ENCODE results near the gene NSFL1C.

NSFL1C gene

DNA sequence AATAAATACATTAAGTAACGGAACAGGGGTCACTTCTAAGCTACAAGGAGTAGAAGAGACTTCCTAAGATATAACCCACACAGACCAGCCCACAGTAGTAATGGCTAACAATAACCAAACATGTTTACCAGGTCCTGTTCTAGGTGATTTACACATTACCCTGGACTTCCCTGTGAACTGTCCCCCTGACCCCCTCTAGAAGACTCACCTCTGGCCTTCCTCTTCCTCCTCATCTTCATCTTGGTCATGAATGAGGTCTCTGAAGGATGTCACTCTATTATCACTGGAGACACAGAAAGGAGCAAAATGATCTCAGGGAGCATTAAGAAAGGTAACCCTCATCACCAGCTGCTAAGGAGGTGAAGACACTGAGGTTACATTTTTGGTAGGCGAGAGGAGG lies 8.7 kb downstream of the NSFL1C start:
- no peaks in the 10 kb centered on the region for H3K27me3 ChIP-seq (ENCODE audit: control insufficient read depth, insufficient read depth, low read length)
- H3K9me3 ChIP-seq (ENCODE audit: control insufficient read depth, insufficient read depth, low read depth, low read length), result no peaks in the 10 kb centered on the region
- H3K36me3 ChIP-seq (ENCODE audit: control insufficient read depth, insufficient read depth, low read length), result peaks cover 94% of the 10 kb centered on the region
- no peak overlapping the region for H3K9ac ChIP-seq (ENCODE audit: low read length)
- no peaks in the 10 kb centered on the region for H3K4me1 ChIP-seq (ENCODE audit: control insufficient read depth, insufficient read depth, low read length)
- H3K4me3 ChIP-seq (ENCODE audit: low read depth, low read length), result no peak overlapping the region
- no peak overlapping the region for H3K27ac ChIP-seq (ENCODE audit: low read depth, low read length)

DNA sequence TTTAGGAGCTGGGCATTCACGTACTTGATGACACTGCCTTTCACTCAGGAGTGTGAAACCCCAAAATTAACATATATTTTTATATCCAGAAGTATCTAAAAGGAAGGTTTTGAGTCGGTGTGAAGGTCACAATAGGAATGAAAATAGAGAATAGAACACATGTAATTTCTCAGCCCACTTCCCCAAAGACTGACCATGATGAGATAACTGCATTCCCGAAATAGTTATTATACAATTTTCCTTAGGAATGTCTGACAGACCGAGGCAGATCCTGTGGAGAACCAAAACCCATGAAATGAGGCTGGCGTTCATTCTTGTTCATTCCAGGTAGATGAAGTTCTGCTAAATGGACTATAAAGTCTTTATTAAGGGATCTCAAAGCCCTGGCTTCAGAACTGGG lies 10.3 kb downstream of the NSFL1C start:
- Histone ChIP-seq H3K9ac (ENCODE audit: low read length) (no peak overlapping the region), H3K9me3 (ENCODE audit: control insufficient read depth, insufficient read depth, low read depth, low read length) (peaks cover 10% of the 10 kb centered on the region; the same call in 1 of the 2 replicates), H3K27me3 (ENCODE audit: control insufficient read depth, insufficient read depth, low read length) (no peaks in the 10 kb centered on the region), H3K27ac (ENCODE audit: low read depth, low read length) (no peak overlapping the region), H3K36me3 (ENCODE audit: control insufficient read depth, insufficient read depth, low read length) (peaks cover 97% of the 10 kb centered on the region), H3K4me1 (ENCODE audit: control insufficient read depth, insufficient read depth, low read length) (no peaks in the 10 kb centered on the region), H3K4me3 (ENCODE audit: low read depth, low read length) (no peak overlapping the region)

DNA sequence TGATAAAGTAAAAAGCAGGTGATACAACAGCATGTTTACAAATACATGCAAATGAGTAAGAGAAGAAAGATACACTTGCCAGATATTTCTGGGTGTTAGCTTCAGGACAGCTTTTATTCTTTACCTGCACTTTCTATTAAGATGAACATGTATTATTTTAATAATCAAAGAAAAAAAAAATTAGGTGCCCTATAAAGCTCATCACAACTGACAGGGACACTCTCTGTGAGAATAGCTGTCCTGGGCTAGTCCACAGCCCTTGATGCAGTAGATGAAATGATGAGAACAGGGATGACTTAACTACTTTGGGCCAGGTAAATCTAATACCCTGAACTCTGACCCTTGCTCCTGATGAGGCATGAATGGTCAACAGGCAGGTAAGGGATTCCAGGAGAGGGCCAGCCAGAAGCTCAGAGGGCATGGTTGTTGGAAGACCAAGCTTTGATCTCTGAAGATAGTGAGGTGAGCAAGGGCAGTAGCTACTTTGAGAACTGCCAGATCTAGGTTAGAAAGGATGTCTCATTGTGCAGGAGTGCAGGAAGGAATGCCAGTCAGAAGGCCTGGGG lies 15.6 kb downstream of the NSFL1C start:
- peaks cover 14% of the 10 kb centered on the region; the same call in 1 of the 2 replicates for H3K9me3 ChIP-seq (ENCODE audit: control insufficient read depth, insufficient read depth, low read depth, low read length)
- no peaks in the 10 kb centered on the region for H3K27me3 ChIP-seq (ENCODE audit: control insufficient read depth, insufficient read depth, low read length)
- H3K36me3 ChIP-seq (ENCODE audit: control insufficient read depth, insufficient read depth, low read length), result peaks cover 100% of the 10 kb centered on the region
- H3K27ac ChIP-seq (ENCODE audit: low read depth, low read length), result no peak overlapping the region
- H3K9ac ChIP-seq (ENCODE audit: low read length), result no peak overlapping the region
- no peak overlapping the region for H3K4me3 ChIP-seq (ENCODE audit: low read depth, low read length)
- H3K4me1 ChIP-seq (ENCODE audit: control insufficient read depth, insufficient read depth, low read length), result no peaks in the 10 kb centered on the region

DNA sequence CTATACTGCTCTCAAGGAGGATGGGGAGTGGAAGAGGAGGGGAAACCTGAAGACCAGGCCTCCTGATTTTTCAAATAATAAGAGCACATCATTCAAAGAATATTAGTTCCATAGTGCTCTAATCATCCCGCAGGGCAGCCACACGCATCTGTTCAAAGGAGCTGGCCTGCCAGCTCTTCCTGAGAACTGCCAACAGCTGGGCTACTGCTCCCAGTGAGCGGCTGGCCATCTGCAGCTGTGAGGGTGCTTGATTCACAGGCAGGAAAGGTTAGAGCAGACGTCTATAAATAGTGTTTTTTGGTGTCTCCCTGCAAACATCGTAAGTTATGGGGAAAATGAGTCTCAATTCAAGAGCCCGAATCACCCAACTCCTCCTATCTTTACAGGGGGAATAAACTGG lies 17.3 kb downstream of the NSFL1C start:
- Histone ChIP-seq H3K27ac (ENCODE audit: low read depth, low read length) (no peak overlapping the region), H3K9me3 (ENCODE audit: control insufficient read depth, insufficient read depth, low read depth, low read length) (peaks cover 14% of the 10 kb centered on the region; the same call in 1 of the 2 replicates), H3K9ac (ENCODE audit: low read length) (no peak overlapping the region), H3K4me1 (ENCODE audit: control insufficient read depth, insufficient read depth, low read length) (no peaks in the 10 kb centered on the region), H3K36me3 (ENCODE audit: control insufficient read depth, insufficient read depth, low read length) (peaks cover 100% of the 10 kb centered on the region), H3K4me3 (ENCODE audit: low read depth, low read length) (no peak overlapping the region), H3K27me3 (ENCODE audit: control insufficient read depth, insufficient read depth, low read length) (no peaks in the 10 kb centered on the region)

GRCh38 chr20:1448081-1448620 lies 18.5 kb downstream of the NSFL1C start:
- H3K9me3 ChIP-seq (ENCODE audit: control insufficient read depth, insufficient read depth, low read depth, low read length), result peaks cover 14% of the 10 kb centered on the region; the same call in 1 of the 2 replicates
- H3K36me3 ChIP-seq (ENCODE audit: control insufficient read depth, insufficient read depth, low read length), result peaks cover 100% of the 10 kb centered on the region
- H3K4me1 ChIP-seq (ENCODE audit: control insufficient read depth, insufficient read depth, low read length), result no peaks in the 10 kb centered on the region
- H3K9ac ChIP-seq (ENCODE audit: low read length), result no peak overlapping the region
- no peak overlapping the region for H3K4me3 ChIP-seq (ENCODE audit: low read depth, low read length)
- no peak overlapping the region for H3K27ac ChIP-seq (ENCODE audit: low read depth, low read length)
- no peaks in the 10 kb centered on the region for H3K27me3 ChIP-seq (ENCODE audit: control insufficient read depth, insufficient read depth, low read length)

DNA sequence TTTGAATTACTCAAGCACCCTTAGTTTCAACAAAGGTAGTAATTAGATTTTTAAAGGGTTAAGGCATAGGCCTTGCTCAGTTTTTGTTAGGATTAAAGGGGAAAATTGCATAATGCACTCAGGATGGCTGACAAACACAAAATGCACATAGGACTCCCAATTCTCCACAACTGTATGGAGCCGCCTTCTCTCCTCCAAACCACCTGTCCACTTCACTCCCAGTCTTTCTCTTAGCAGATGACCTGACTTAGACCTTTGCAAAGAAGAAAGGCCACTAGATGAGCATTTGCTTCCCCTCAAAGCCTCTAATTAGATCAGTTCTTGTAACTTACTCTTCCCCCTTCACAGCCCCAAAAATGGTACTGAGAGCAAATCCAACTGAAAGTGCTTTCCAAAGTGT lies 20.1 kb downstream of the NSFL1C start:
- H3K4me1 ChIP-seq (ENCODE audit: control insufficient read depth, insufficient read depth, low read length), result no peaks in the 10 kb centered on the region

DNA sequence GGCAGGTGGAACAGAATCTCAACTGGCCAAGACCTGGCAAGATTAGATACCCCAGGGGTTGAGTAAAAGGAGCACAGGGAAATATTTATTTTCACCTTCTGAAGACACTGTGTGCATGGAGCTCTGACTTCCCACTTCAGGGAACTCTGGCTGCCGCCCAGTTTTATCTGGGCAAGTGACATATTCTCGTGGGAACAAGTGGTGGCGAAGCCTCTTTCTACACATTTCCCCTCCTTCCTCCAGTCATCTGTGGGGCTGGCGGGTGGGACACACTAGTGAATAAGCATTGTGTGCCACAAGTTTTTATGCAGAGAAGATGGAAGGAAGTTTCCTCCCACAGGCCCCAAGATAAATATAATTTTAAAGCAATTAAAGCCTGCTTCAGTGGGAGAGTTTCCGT lies 23.6 kb downstream of the NSFL1C start:
- no peaks in the 10 kb centered on the region for H3K4me1 ChIP-seq (ENCODE audit: control insufficient read depth, insufficient read depth, low read length)
- H3K9me3 ChIP-seq (ENCODE audit: control insufficient read depth, insufficient read depth, low read depth, low read length), result no peaks in the 10 kb centered on the region
- no peak overlapping the region for H3K4me3 ChIP-seq (ENCODE audit: low read depth, low read length)
- H3K27me3 ChIP-seq (ENCODE audit: control insufficient read depth, insufficient read depth, low read length), result no peaks in the 10 kb centered on the region
- H3K36me3 ChIP-seq (ENCODE audit: control insufficient read depth, insufficient read depth, low read length), result peaks cover 65% of the 10 kb centered on the region
- H3K9ac ChIP-seq (ENCODE audit: low read length), result no peak overlapping the region
- no peak overlapping the region for H3K27ac ChIP-seq (ENCODE audit: low read depth, low read length)

More for the DNA sequence above, 20.1 kb downstream of the NSFL1C start:
- Histone ChIP-seq H3K36me3 (ENCODE audit: control insufficient read depth, insufficient read depth, low read length) (peaks cover 99% of the 10 kb centered on the region), H3K9me3 (ENCODE audit: control insufficient read depth, insufficient read depth, low read depth, low read length) (peaks cover 5% of the 10 kb centered on the region; the same call in 1 of the 2 replicates), H3K4me3 (ENCODE audit: low read depth, low read length) (no peak overlapping the region), H3K27me3 (ENCODE audit: control insufficient read depth, insufficient read depth, low read length) (no peaks in the 10 kb centered on the region), H3K9ac (ENCODE audit: low read length) (no peak overlapping the region), H3K27ac (ENCODE audit: low read depth, low read length) (no peak overlapping the region)

- H3K36me3 ChIP-seq (ENCODE audit: control insufficient read depth, insufficient read depth, low read length), result peaks cover 57% of the 10 kb centered on the region
- H3K9ac ChIP-seq (ENCODE audit: low read length), result no peak overlapping the region
- no peaks in the 10 kb centered on the region for H3K27me3 ChIP-seq (ENCODE audit: control insufficient read depth, insufficient read depth, low read length)
- no peaks in the 10 kb centered on the region for H3K4me1 ChIP-seq (ENCODE audit: control insufficient read depth, insufficient read depth, low read length)
- no peak overlapping the region for H3K4me3 ChIP-seq (ENCODE audit: low read depth, low read length)
- H3K27ac ChIP-seq (ENCODE audit: low read depth, low read length), result no peak overlapping the region
- H3K9me3 ChIP-seq (ENCODE audit: control insufficient read depth, insufficient read depth, low read depth, low read length), result no peaks in the 10 kb centered on the region
Observed at GRCh38 chr20:1442304-1442703, 24.3 kb downstream of the NSFL1C start.

DNA sequence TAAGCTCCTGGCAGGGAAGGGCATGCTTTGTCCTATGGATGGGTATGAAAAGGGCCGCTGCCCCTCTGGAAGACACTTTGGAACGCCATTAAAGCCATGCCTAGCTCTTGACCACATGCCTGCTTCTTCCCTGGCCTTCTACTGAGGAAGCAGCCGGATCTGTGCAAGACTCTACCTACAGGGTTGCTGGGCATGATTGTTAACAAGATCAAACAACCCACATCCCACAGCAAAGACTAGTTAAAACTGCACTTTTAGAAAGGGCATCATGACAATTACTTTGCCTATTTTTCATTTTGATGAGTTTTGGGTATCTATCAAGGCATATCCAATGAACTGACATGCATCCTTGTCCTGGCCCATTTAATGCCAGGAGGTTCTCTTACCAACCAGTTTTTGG lies 25.5 kb downstream of the NSFL1C start:
- no peaks in the 10 kb centered on the region for H3K9me3 ChIP-seq (ENCODE audit: control insufficient read depth, insufficient read depth, low read depth, low read length)
- H3K4me3 ChIP-seq (ENCODE audit: low read depth, low read length), result no peak overlapping the region
- peaks cover 45% of the 10 kb centered on the region for H3K36me3 ChIP-seq (ENCODE audit: control insufficient read depth, insufficient read depth, low read length)
- no peaks in the 10 kb centered on the region for H3K4me1 ChIP-seq (ENCODE audit: control insufficient read depth, insufficient read depth, low read length)
- H3K9ac ChIP-seq (ENCODE audit: low read length), result no peak overlapping the region
- no peak overlapping the region for H3K27ac ChIP-seq (ENCODE audit: low read depth, low read length)
- no peaks in the 10 kb centered on the region for H3K27me3 ChIP-seq (ENCODE audit: control insufficient read depth, insufficient read depth, low read length)

DNA sequence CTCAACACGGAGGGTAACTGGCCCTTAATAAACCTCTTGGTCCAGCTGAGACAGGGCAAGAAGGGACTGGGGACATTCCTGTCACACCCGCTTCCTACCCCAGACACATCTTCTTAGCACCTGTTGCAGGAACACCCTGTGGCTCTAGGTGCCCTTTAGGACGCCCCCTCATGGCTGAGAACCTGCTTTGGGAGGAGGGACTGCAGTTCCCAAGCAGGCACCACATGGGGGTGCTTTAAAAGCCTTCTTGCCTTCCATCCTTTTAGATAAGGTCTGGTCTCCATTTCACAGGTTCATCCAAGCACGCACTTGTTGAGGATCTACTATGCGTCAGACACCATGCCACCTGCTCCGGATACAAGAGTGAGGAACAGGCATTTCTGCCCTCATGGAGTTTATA lies 26.6 kb downstream of the NSFL1C start:
- H3K9me3 ChIP-seq (ENCODE audit: control insufficient read depth, insufficient read depth, low read depth, low read length), result no peaks in the 10 kb centered on the region
- H3K9ac ChIP-seq (ENCODE audit: low read length), result no peak overlapping the region
- peaks cover 34% of the 10 kb centered on the region for H3K36me3 ChIP-seq (ENCODE audit: control insufficient read depth, insufficient read depth, low read length)
- no peak overlapping the region for H3K27ac ChIP-seq (ENCODE audit: low read depth, low read length)
- H3K4me3 ChIP-seq (ENCODE audit: low read depth, low read length), result no peak overlapping the region
- H3K4me1 ChIP-seq (ENCODE audit: control insufficient read depth, insufficient read depth, low read length), result no peaks in the 10 kb centered on the region
- H3K27me3 ChIP-seq (ENCODE audit: control insufficient read depth, insufficient read depth, low read length), result no peaks in the 10 kb centered on the region

- no peaks in the 10 kb centered on the region for H3K27me3 ChIP-seq (ENCODE audit: control insufficient read depth, insufficient read depth, low read length)
- no peak overlapping the region for H3K27ac ChIP-seq (ENCODE audit: low read depth, low read length)
- H3K36me3 ChIP-seq (ENCODE audit: control insufficient read depth, insufficient read depth, low read length), result peaks cover 17% of the 10 kb centered on the region
- H3K4me1 ChIP-seq (ENCODE audit: control insufficient read depth, insufficient read depth, low read length), result no peaks in the 10 kb centered on the region
- no peak overlapping the region for H3K9ac ChIP-seq (ENCODE audit: low read length)
- peaks cover 10% of the 10 kb centered on the region for H3K9me3 ChIP-seq (ENCODE audit: control insufficient read depth, insufficient read depth, low read depth, low read length)
- no peak overlapping the region for H3K4me3 ChIP-seq (ENCODE audit: low read depth, low read length)
Observed at GRCh38 chr20:1438361-1438760, 28.3 kb downstream of the NSFL1C start.
